Measurements from ENCODE around the gene DR1. TPM values are rescaled to one million over a fixed set of nuclear protein-coding genes. Genes with fewer than 3 reads are reported as not detected.

Gene DR1
- total and polyA plus RNA-seq, 2 of the 8 experiments (the other 6 are each of a cell fraction or from before 2014, with no cell fraction given), result 13.1 to 62.3 TPM

DNA sequence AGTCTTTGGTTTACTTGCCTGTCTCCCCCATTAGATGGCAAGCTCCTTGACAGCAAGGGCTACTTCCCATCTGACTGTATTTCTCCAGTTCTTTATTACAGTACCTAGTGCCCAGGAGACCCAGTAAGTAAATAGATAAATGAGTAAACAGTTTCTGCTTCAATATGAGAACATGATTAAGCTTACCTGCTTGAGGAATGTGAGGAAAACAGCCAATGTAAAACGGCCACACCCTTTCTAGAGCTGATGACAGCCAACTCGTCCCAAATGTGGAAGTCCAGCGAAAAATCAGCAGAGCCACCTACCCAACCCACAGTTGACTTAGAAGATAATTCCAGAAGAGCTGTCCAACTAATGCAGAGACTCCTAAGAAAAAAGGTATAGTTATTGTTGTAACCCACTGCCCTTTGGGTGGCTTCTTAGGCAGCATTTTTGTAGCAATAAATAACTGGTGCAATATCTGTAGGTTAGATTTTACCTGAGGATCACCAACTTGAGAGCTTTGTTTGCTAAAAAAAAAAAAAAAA lies 6.5 kb upstream of the DR1 start:
- Histone ChIP-seq H3K4me3 (ENCODE audit: extremely low read depth in 1 of 4, insufficient read depth in 2 of 4, low read depth in 3 of 4, low read length in 4 of 4) (no peak overlapping the region), H3K79me1 (ENCODE audit: low read depth, low read length) (peaks cover 2% of the 10 kb centered on the region; the same call in 1 of the 2 replicates), H3K9me3 (ENCODE audit: insufficient read depth in 2 of 2, low read depth in 1 of 2, low read length in 1 of 2) (no peaks in the 10 kb centered on the region), H3K27me3 (replicated peaks in 1 of 4; ENCODE audit: control insufficient read depth in 3 of 4, extremely low read depth in 1 of 4, insufficient read depth in 3 of 4, low read length in 3 of 4) (no peaks in the 10 kb centered on the region), H2BK12ac (ENCODE audit: low read depth, low read length) (no peak overlapping the region), H2AFZ (ENCODE audit: low read length) (no peak overlapping the region), H2BK120ac (replicated peaks; ENCODE audit: low read depth, low read length) (no peak overlapping the region), H3K23me2 (ENCODE audit: low read depth, low read length) (no peaks in the 10 kb centered on the region; the same call in 1 of the 2 replicates), H3K56ac (replicated peaks; ENCODE audit: insufficient read length, low read depth, low read length) (no peak overlapping the region), H3K79me2 (ENCODE audit: control insufficient read depth in 1 of 2, insufficient read depth in 2 of 2, low read length in 2 of 2) (peaks cover 0 to under 1% of the 10 kb centered on the region in 2 experiments; a peak in 1 of 4 replicates), H4K91ac (replicated peaks; ENCODE audit: insufficient read length, low read length) (no peak overlapping the region), H2BK5ac (ENCODE audit: low read depth, low read length) (no peak overlapping the region), H3K27ac (ENCODE audit: low read depth, low read length) (no peak overlapping the region), H2BK15ac (ENCODE audit: low read length) (no peak overlapping the region), H3K23ac (ENCODE audit: insufficient read length) (no peak overlapping the region), H3K4me1 (replicated peaks in 1 of 4; ENCODE audit: control insufficient read depth in 3 of 4, insufficient read depth in 4 of 4, low read length in 3 of 4) (no peaks in the 10 kb centered on the region; a peak in 1 of 7 replicates), H4K5ac (ENCODE audit: insufficient read length, low read depth, low read length) (no peak overlapping the region), H3K18ac (ENCODE audit: extremely low read depth, low read length) (no peak overlapping the region), H3K14ac (ENCODE audit: insufficient read length) (no peak overlapping the region), H2AK5ac (ENCODE audit: low read depth, low read length) (no peak overlapping the region), H3K4me2 (ENCODE audit: insufficient read depth in 1 of 2, low read depth in 2 of 2, low read length in 2 of 2) (no peak overlapping the region), H3K4ac (replicated peaks; ENCODE audit: insufficient read length, low read depth, low read length) (no peak overlapping the region), H2BK20ac (ENCODE audit: low read length) (no peak overlapping the region), H4K8ac (ENCODE audit: extremely low read depth, insufficient read depth, low read length) (no peak overlapping the region), H4K20me1 (replicated peaks in 1 of 2; ENCODE audit: control insufficient read depth in 1 of 2, insufficient read depth in 2 of 2, low read length in 2 of 2) (no peaks in the 10 kb centered on the region), H3K36me3 (ENCODE audit: control insufficient read depth in 2 of 4, insufficient read depth in 4 of 4, low read length in 3 of 4) (peaks cover 0 to 10% (median 1%) of the 10 kb centered on the region in 4 experiments; a peak in 3 of 8 replicates), H3K9ac (replicated peaks in 1 of 4; ENCODE audit: extremely low read depth in 1 of 4, low read depth in 3 of 4, low read length in 3 of 4) (no peak overlapping the region)
- ChIA-PET CTCF (ENCODE audit: partially characterized antibody) (interaction anchor here (2.6 kb wide), 1 partner anchor 35 kb away, joined by 12 read pairs; no protein-coding TSS in a partner anchor), POLR2A (ENCODE audit: partially characterized antibody) (interaction anchor here (1.4 kb wide), 2 partner anchors 12 to 31 kb away, joined by 3 to 4 read pairs; no protein-coding TSS in a partner anchor)
- 33% methylated on average over 3 of the region's 3 CpGs; no CpG with 5 or more reads in 1 of the 2 experiments for WGBS, 2 experiments (ENCODE audit: extremely low coverage in 1 of 2, insufficient coverage in 1 of 2, insufficient read length in 1 of 2, insufficient replicate concordance in 2 of 2, low coverage in 1 of 2, low lambda C conversion rate in 2 of 2, missing lambda C conversion rate in 1 of 2)
- no peak for DNase-seq (ENCODE audit: low read depth in 1 of 2, low spot score in 2 of 2)
- no peak for FAIRE-seq
- TF ChIP-seq SP1 (IDR thresholded peaks at IDR 0.05; ENCODE audit: low read depth, low read length) (no peak), EGR1 (IDR thresholded peaks at IDR 0.05; ENCODE audit: borderline replicate concordance, low read depth, low read length) (no peak), EZH2 (IDR thresholded peaks at IDR 0.05; ENCODE audit: low read depth, low read length, severe bottlenecking) (no peak), CBX8 (IDR thresholded peaks at IDR 0.05; ENCODE audit: borderline replicate concordance, low read depth, low read length) (no peak), GABPA (IDR thresholded peaks at IDR 0.05; ENCODE audit: borderline replicate concordance, insufficient read depth, low read length) (no peak), RXRA (IDR thresholded peaks at IDR 0.05; ENCODE audit: insufficient read depth, low read depth, low read length) (no peak), RFX5 (IDR thresholded peaks at IDR 0.05; ENCODE audit: borderline replicate concordance, low read depth, low read length) (no peak), SP2 (IDR thresholded peaks at IDR 0.05; ENCODE audit: low read length) (no peak)
